OCI-LY7 (cell line): ENCODE measurements around the gene PRSS33.

Experiments used
- CTCF ChIP-seq: fragments of 200-600 bp; sonication (generic); conservative IDR thresholded peaks from 2 replicates; pipeline ENCODE4 v1.5.1; 2014; ENCODE audit warnings: mild to moderate bottlenecking, antibody characterized with exemption, low read length, moderate library complexity, mixed read lengths
- EZH2phosphoT487 ChIP-seq: fragments of 200-600 bp; sonication (generic); IDR thresholded peaks from 2 replicates; pipeline ENCODE4 v1.6.1; 2018; ENCODE audit warnings: low read depth, borderline replicate concordance, mild to moderate bottlenecking, mixed run types, antibody characterized with exemption, low read length, moderate library complexity, mixed read lengths

- TF ChIP-seq CTCF (no peak), EZH2phosphoT487 (no peak)
Observed at GRCh38 chr16:2749476-2749875, 37.9 kb downstream of the PRSS33 start.
